ENCODE results near the gene EVA1A.

- TF ChIP-seq CTCF (IDR thresholded peaks at IDR 0.05) (no peak), POLR2A (IDR thresholded peaks at IDR 0.05) (no peak)
Observed at GRCh38 chr2:75459565-75460310, 101.0 kb downstream of the EVA1A start.

Measured in testis (tissue), 2 donors.